Right lobe of liver (tissue), 6 donors: ENCODE results near the gene MIDN. TPM values are rescaled to one million over a fixed set of nuclear protein-coding genes. Genes with fewer than 3 reads are reported as not detected.

Experiments used
- ATAC-seq, 4 donors: fragments of 200-7000 bp; cut with Tn5 transposase; one replicate each; pipeline ENCODE4 v1.9.1; 2020; ENCODE audit warnings: mild to moderate bottlenecking in 4 of 4, moderate library complexity in 4 of 4
- DNase-seq, 3 donors: peaks; one replicate each; pipeline ENCODE4 v3.0.0-alpha.2; 2020
- H3K27ac ChIP-seq, 3 donors: fragments of 200-600 bp; one replicate each; pipeline ENCODE4 v1.8.0; 2022
- H3K27me3 ChIP-seq, 2 donors: fragments of 200-600 bp; one replicate each; pipeline ENCODE4 v1.8.0; 2022
- H3K36me3 ChIP-seq, 4 donors: fragments of 200-600 bp; sonication (generic) in 1 of 4; one replicate each; pipeline versions ENCODE4 v1.5.1 to v1.8.0; 2017 to 2022; ENCODE audit warnings: control low read depth in 1 of 4
- H3K4me1 ChIP-seq, 4 donors: fragments of 200-600 bp; sonication (generic) in 1 of 4; one replicate each; pipeline versions ENCODE4 v1.5.1 to v1.8.0; 2017 to 2022; ENCODE audit warnings: control low read depth in 1 of 4
- H3K4me3 ChIP-seq, 3 donors: fragments of 200-600 bp; one replicate each; pipeline ENCODE4 v1.8.0; 2022
- H3K9me3 ChIP-seq, 4 donors: fragments of 200-600 bp; sonication (generic) in 1 of 4; one replicate each; pipeline versions ENCODE4 v1.5.1 to v1.8.0; 2017 to 2022; ENCODE audit warnings: control low read depth in 1 of 4
- POLR2A ChIP-seq: fragments of 450-650 bp; IDR thresholded peaks from one replicate; pipeline ENCODE4 v1.6.1; 2017; ENCODE audit warnings: antibody characterized with exemption, mild to moderate bottlenecking
- WGBS: methylation state at CpG from one replicate; pipeline ENCODE4 v1.1.6; 2018; ENCODE audit warnings: low coverage, low lambda C conversion rate; ENCODE audit not compliant: insufficient coverage; ENCODE audit errors: missing lambda C conversion rate; 5-methylcytosine and 5-hydroxymethylcytosine counted together
- intact Hi-C, 2 donors: fragments of 100-400 bp; cut with DNase I; formaldehyde crosslinking; loops; one replicate each; pipeline versions ENCODE4 v1.11.2 to v1.14.1; 2022
- total RNA-seq, 6 experiments: library from RNA; depleted of rRNA in 2 of 6; stranded (reverse); fragments of >200 nt in 2 of 6; fragmentation: NEBNext Ultra II Directional in 3 of 6; extraction: Animal tissue kit (Norgen Biotek cat#: 25700) in 3 of 6; gene quantifications; one replicate each; pipeline versions ENCODE4 v1.1.0 to v1.2.4, GENCODE V29; 2016 to 2023
- TF ChIP-seq, protein P1 (sequence below), 4 donors: fragments of 200-600 bp in 3 of 4; fragments of 450-650 bp in 1 of 4; IDR thresholded peaks; one replicate each; pipeline versions ENCODE4 v1.5.1 to v1.8.0; 2016 to 2022; ENCODE audit warnings: antibody characterized with exemption in 4 of 4, mild to moderate bottlenecking in 2 of 4
- donor health status: DM: no; HTN: yes; CAD: no.
- donor health status: DM: no; HTN: no; CAD: no.
- donor health status: DM: no; HTN: no; CAD: no.
- donor health status: DM: no; HTN: yes; CAD: no.
- donor health status: DM: no; HTN: yes; CAD: no.

MIDN gene
- total RNA-seq, 6 experiments from 2014 or later: 22.3 to 55.1 (median 29.3) TPM

DNA sequence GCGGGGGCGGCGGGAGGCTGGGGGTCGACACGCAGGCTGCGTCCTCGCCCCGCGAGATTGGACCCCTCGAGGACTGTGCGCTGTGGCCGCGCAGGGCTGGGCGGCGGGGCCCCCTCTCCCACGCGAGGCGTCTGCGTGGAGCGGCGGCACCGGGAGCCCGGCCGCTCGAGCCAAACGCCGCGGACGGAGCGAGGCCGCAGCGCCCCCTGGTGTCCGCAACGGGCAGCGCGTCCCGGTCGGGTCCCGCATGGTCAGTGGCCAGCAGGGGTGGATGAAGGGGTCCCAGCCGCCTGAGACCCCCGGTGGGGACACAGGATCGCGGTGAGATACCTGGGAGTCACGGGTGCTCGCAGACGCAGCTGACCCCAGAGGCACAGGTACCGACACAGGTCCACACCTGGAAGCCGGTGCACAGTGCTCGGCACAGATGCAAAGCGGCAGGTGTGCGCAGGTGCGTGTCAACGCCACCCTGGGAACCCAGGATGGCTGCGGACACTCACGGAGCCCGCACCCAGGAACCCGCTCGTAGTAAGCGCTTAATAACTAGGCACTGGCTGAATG, 18.6 kb downstream of the MIDN start:
- Histone ChIP-seq H3K4me1 (peaks cover 0 to 52% (median 23%) of the 10 kb centered on the region in 4 donors), H3K27ac (peak overlapping the region; percentile 36 to 68 (median 47)), H3K9me3 (no peaks in the 10 kb centered on the region), H3K27me3 (no peaks in the 10 kb centered on the region), H3K36me3 (peaks cover 3 to 13% (median 8%) of the 10 kb centered on the region in 4 donors), H3K4me3 (peak overlapping the region; percentile 50 to 61 (median 50))
- 3% methylated on average over 10 of the region's 59 CpGs for WGBS
- TF ChIP-seq, protein P1, sequence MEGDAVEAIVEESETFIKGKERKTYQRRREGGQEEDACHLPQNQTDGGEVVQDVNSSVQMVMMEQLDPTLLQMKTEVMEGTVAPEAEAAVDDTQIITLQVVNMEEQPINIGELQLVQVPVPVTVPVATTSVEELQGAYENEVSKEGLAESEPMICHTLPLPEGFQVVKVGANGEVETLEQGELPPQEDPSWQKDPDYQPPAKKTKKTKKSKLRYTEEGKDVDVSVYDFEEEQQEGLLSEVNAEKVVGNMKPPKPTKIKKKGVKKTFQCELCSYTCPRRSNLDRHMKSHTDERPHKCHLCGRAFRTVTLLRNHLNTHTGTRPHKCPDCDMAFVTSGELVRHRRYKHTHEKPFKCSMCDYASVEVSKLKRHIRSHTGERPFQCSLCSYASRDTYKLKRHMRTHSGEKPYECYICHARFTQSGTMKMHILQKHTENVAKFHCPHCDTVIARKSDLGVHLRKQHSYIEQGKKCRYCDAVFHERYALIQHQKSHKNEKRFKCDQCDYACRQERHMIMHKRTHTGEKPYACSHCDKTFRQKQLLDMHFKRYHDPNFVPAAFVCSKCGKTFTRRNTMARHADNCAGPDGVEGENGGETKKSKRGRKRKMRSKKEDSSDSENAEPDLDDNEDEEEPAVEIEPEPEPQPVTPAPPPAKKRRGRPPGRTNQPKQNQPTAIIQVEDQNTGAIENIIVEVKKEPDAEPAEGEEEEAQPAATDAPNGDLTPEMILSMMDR (IDR thresholded peaks at IDR 0.05): peak; percentile 97 to 99 (median 98)
- no peak for TF ChIP-seq POLR2A
- peak; percentile 80 to 84 (median 80) for DNase-seq
- intact Hi-C loops: loop anchor here in 1 of 2 donors (1.0 kb wide), 1 partner anchor 23 kb away; no protein-coding TSS in a partner anchor
- peak; percentile 5 to 48 (median 22) for ATAC-seq

DNA sequence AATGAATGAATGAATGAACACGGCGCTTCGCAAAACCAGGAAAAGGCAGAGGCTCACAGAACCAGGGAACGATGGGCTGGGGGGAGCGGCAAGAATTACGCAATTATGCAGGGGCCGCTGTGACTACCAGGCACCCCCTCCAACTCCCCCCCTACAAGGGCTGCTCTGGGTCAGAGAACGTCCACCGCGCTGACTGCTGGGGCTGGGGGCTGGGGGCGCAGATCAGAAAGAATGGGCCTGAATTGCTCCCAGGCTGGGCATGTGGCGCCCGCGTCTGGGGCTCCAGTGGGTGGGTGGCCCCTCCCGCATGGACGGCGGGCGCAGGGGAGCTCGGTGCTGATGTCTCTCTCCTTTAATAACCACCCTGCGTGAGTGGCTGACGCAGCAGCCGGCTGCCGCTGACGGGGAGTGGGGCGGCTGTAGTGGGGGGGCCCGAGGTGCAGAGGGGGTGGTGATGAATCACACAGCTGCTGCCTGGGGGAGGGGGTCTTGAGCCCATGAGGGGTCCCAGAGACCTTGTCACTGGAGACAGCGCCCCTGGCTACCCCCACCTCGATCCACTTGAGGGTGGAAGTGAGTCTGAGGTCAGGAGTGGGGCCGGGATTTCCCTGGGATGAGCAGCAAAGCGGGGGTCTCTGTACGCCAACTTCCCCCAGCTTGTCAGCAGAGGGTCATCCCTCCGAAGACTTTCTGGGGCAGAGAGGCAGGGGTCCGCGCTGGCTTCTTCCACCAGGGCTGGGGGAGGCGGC, 19.3 kb downstream of the MIDN start:
- Histone ChIP-seq H3K36me3 (peaks cover 3 to 20% (median 14%) of the 10 kb centered on the region in 4 donors), H3K27ac (no peak overlapping the region), H3K4me1 (peaks cover 0 to 53% (median 20%) of the 10 kb centered on the region in 4 donors), H3K9me3 (no peaks in the 10 kb centered on the region), H3K4me3 (no peak overlapping the region), H3K27me3 (no peaks in the 10 kb centered on the region)
- ATAC-seq (no peak), DNase-seq (peak in 1 of 3 donors; percentile 56)
- TF ChIP-seq, protein P1 (IDR thresholded peaks at IDR 0.05): no peak
- TF ChIP-seq POLR2A: no peak
- intact Hi-C loops: loop anchor here in 1 of 2 donors (1.0 kb wide), 1 partner anchor 23 kb away; no protein-coding TSS in a partner anchor
- whole genome bisulfite sequencing: 30% methylated on average over 12 of the region's 35 CpGs

DNA sequence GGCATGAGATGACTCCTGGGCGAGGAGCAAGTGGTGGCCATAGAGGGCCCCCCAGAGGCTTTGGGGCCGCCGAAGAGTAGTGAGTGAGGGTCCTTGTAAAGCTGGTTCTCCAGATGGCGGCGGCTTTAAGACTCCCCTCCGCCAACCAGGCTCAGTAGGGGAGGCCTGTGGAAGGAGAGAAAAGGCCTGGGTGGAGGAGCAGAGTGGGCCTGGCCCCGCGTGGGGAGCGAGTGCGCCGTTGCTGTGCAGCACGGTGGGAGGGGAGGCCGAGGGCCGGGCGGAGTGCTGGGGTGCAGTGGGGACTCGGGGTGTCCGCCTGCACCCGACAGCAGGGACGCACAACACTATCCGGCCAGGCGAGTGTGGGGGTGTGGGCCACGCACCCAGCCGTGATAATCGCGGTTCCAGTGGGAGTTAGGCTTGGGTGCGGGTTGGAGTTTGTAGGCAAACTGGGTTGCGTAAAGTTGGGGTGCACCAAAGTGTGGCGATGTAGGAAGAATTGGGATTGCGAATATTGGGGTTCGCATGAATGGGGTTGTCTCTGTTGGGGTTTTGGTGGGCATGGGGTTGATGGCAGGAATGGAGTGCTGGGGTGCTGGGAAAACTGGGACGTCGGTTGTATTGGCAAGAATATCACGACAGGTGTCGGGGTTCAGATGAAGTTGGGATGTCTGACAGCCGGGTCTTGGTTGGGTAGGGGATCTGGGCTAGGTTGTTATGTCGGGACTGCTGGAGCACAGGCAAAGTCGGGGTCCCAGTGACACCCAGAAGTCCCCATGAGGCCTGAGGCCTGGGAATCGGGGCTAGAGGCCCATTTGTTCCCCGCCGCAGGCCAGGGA, 20.1 kb downstream of the MIDN start:
- Histone ChIP-seq H3K9me3 (no peaks in the 10 kb centered on the region), H3K4me3 (no peak overlapping the region), H3K4me1 (peaks cover 0 to 59% (median 24%) of the 10 kb centered on the region in 4 donors), H3K36me3 (peaks cover 7 to 28% (median 20%) of the 10 kb centered on the region in 4 donors), H3K27ac (peak overlapping the region in 2 of 3 donors; percentile 49 to 99), H3K27me3 (no peaks in the 10 kb centered on the region)
- TF ChIP-seq POLR2A: no peak
- TF ChIP-seq, protein P1 (IDR thresholded peaks at IDR 0.05): no peak
- WGBS: 52% methylated on average over 26 of the region's 40 CpGs
- intact Hi-C loops: no loop called here
- DNase-seq (peak in 2 of 3 donors; percentile 56 to 62), ATAC-seq (no peak)

GRCh38 chr19:1269065-1269477, 20.7 kb downstream of the MIDN start, which contains the start of gene CIRBP:
Gene CIRBP (plus strand): TSS chr19:1269332. CDS start chr19:1270934, 1,602 bp downstream.
- TF ChIP-seq POLR2A: peak; percentile 97
- TF ChIP-seq, protein P1 (IDR thresholded peaks at IDR 0.05): no peak
- Histone ChIP-seq H3K27me3 (no peaks in the 10 kb centered on the region), H3K9me3 (no peaks in the 10 kb centered on the region), H3K4me1 (peaks cover 0 to 65% (median 26%) of the 10 kb centered on the region in 4 donors), H3K4me3 (peak within 1 kb of the TSS; percentile 55 to 87 (median 69)), H3K36me3 (peaks cover 10 to 34% (median 23%) of the 10 kb centered on the region in 4 donors), H3K27ac (peak within 1 kb of the TSS; percentile 88 to 99 (median 97))
- ATAC-seq (peak; percentile 63 to 81 (median 78)), DNase-seq (peak; percentile 100)
- intact Hi-C loops: no loop called here
- WGBS: no CpG with 5 or more reads among the region's 50 CpGs
